Measurements from ENCODE around the gene BLOC1S5. TPM values are rescaled to one million over a fixed set of nuclear protein-coding genes. Genes with fewer than 3 reads are reported as not detected.
"Not testable (repeated sequence)": the region's sequence is repeated elsewhere in the genome, so short reads cannot be mapped to it uniquely, and the experiment has no call there.

Gene BLOC1S5
- total and polyA plus RNA-seq, 7 donors, result 5.5 to 16.2 (median 12.3) TPM

DNA sequence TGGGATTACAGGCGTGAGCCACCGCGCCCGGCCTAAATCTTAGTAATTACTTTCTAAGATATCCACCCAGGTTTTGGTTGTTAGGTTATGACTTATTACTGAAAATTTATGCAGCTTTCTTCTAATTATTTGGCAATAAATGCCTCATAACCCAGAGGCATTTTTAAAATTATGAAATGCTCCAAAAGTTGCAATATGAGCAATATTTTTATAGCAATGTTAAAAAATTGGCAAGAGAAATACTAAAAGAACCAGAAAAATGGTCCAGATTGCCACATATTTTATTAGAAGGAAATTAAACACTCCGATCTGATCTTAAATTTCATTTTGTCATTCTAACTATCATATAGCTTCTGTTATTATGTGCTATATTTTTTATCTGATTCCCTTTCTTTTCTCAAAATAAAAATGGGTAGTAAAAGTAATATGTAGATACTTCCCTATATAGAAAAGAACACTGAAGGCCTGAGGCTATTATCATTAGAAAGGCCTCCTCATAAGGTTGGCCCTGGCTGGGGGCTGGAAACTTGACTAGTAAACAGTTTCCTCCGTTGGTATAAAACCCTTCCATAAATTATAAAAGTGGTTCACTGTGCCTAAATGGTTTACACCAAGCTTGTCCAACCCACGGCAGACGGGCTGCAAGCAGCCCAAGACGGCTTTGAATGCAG is 22.1 kb downstream of the BLOC1S5 start:
- Histone ChIP-seq H3K4me3 (no peak overlapping the region), H3K4me1 (no peaks in the 10 kb centered on the region), H3K36me3 (peaks cover 0 to 23% (median 2%) of the 10 kb centered on the region in 4 donors), H3K27me3 (no peaks in the 10 kb centered on the region), H3K9me3 (no peaks in the 10 kb centered on the region), H3K27ac (no peak overlapping the region)
- WGBS, 2 donors, result 93 to 97% methylated on average over 9 of the region's 9 CpGs
- intact Hi-C loops (cut with DNase I), result no loop called here
- no peak for DNase-seq
- TF ChIP-seq POLR2AphosphoS5 (IDR thresholded peaks at IDR 0.05), result no peak
- TF ChIP-seq CTCF (IDR thresholded peaks at IDR 0.05), result no peak
- no peak for TF ChIP-seq POLR2A (IDR thresholded peaks at IDR 0.05)
- TF ChIP-seq EP300 (IDR thresholded peaks at IDR 0.05), result no peak

DNA sequence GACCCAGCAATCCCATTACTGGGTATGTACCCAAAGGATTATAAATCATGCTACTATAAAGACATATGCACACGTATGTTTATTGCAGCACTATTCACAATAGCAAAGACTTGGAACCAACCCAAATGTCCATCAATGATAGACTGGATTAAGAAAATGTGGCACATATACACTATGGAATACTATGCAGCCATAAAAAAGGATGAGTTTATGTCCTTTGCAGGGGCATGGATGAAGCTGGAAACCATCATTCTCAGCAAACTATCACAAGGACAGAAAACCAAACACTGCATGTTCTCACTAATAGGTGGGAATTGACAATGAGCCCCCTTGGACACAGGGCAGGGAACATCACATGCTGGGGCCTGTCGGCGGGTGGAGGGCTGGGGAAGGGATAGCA is 30.1 kb downstream of the BLOC1S5 start:
- DNase-seq; H3K36me3 ChIP-seq; H3K27ac ChIP-seq; H3K27me3 ChIP-seq; H3K4me3 ChIP-seq; H3K9me3 ChIP-seq; intact Hi-C loops (cut with DNase I); H3K4me1 ChIP-seq: not testable (repeated sequence)
- 77 to 85% methylated on average over 3 of the region's 3 CpGs for WGBS, 2 donors

- Histone ChIP-seq H3K4me3 (no peak overlapping the region), H3K27ac (no peak overlapping the region), H3K27me3 (no peaks in the 10 kb centered on the region), H3K9me3 (no peaks in the 10 kb centered on the region), H3K4me1 (peaks cover 0 to 8% (median 2%) of the 10 kb centered on the region in 4 donors), H3K36me3 (no peaks in the 10 kb centered on the region)
- WGBS, 2 donors, result 84 to 97% methylated on average over 5 of the region's 5 CpGs
- TF ChIP-seq EP300 (IDR thresholded peaks at IDR 0.05) (no peak), CTCF (IDR thresholded peaks at IDR 0.05) (no peak), POLR2AphosphoS5 (IDR thresholded peaks at IDR 0.05) (no peak), POLR2A (IDR thresholded peaks at IDR 0.05) (no peak)
- no peak for DNase-seq
- intact Hi-C loops (cut with DNase I), result no loop called here
These were observed 33.3 kb downstream of the BLOC1S5 start for GRCh38 chr6:8030920-8031319.

DNA sequence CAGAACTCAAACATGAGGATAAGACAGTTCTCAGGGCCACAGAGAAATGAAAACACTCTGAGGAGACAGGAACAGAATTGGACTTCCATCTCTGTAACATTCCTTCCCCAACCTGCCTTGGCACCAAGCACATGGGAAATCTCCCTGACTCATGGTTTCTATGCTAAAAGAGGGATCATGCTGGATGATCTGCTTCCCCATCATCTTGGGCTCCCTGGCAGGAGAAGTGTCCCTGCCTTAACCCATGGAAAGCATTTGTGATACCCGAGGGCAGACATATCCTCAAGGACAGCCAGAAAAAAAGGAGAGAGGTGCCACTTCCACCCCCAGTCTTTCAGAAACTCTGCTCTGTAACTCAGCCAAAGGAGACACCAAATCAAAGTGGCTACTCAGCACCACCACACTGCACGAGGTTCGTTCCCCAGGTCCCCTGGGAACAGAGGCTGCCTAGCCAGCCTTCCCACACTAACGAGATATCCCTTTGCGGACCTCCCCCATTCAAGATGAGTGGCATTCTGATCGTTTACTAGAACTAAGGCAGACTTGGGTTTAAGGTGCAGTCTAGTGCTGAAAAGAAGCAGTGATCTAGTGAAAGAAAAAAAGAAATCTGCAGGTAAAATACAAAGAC is 34.8 kb downstream of the BLOC1S5 start:
- H3K4me1 ChIP-seq, result peaks cover 0 to 8% (median 2%) of the 10 kb centered on the region in 4 donors
- H3K27ac ChIP-seq, result no peak overlapping the region
- H3K27me3 ChIP-seq, result no peaks in the 10 kb centered on the region
- no peak for TF ChIP-seq POLR2AphosphoS5 (IDR thresholded peaks at IDR 0.05)
- no peak for TF ChIP-seq CTCF (IDR thresholded peaks at IDR 0.05)
- no peak for TF ChIP-seq EP300 (IDR thresholded peaks at IDR 0.05)
- TF ChIP-seq POLR2A (IDR thresholded peaks at IDR 0.05), result no peak
- no peaks in the 10 kb centered on the region for H3K9me3 ChIP-seq
- intact Hi-C loops (cut with DNase I), result no loop called here
- DNase-seq, result no peak
- no peak overlapping the region for H3K4me3 ChIP-seq
- 59 to 78% methylated on average over 6 of the region's 6 CpGs for WGBS, 2 donors
- no peaks in the 10 kb centered on the region for H3K36me3 ChIP-seq

DNA sequence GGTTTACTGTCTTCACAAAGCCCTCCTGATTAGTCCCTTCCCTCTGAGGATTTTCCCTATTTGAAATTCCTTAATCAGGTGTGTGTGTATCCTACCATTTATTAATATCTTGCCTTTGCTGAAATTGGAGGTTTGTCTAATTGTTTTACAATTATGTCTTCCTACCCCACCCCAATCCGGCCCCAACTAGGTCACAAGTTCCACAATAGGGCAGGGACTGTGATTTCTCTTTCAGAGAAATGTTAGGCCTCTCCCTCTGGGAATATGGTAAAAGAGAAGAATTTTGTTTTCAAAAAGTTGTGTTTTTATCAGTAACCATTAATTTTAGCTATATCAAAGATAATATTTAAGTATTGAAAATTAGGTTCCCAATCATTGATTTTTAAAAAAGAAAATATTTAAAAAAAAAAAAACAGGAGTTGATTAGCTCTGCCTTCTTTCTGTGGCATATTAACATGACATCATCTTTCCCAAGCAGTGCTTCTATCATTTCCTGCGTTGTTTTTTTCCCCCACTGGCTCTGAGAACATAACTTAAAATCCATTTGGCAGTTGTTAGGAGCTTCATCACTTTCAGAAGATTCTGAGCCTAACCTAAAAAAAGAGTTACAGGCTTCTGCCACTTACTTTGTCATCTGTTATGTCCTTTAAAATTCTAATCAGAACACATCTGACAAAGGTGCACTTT is 36.1 kb downstream of the BLOC1S5 start:
- intact Hi-C loops (cut with DNase I), result no loop called here
- Histone ChIP-seq H3K36me3 (no peaks in the 10 kb centered on the region), H3K4me3 (no peak overlapping the region), H3K9me3 (no peaks in the 10 kb centered on the region), H3K27me3 (no peaks in the 10 kb centered on the region), H3K4me1 (peaks cover 0 to 8% (median 2%) of the 10 kb centered on the region in 4 donors), H3K27ac (peak overlapping the region in 1 of 4 donors; percentile 44)
- no peak for DNase-seq
- TF ChIP-seq CTCF (IDR thresholded peaks at IDR 0.05) (no peak), POLR2AphosphoS5 (IDR thresholded peaks at IDR 0.05) (no peak), POLR2A (IDR thresholded peaks at IDR 0.05) (no peak), EP300 (IDR thresholded peaks at IDR 0.05) (no peak)
- 27 to 63% methylated on average over 2 of the region's 2 CpGs for WGBS, 2 donors

Data from sigmoid colon (tissue), 7 donors.